GM12864 (cell line): ENCODE data around the gene ZNF836.

ENCODE experiments used
- DNase-seq: peaks from one replicate; pipeline ENCODE4 v3.0.0-alpha.2; 2011; ENCODE audit warnings: low read depth
- H3K4me3 ChIP-seq: 2 replicates; pipeline ENCODE4 v1.5.1; 2011; ENCODE audit warnings: mild to moderate bottlenecking, low read depth, low read length, control low read depth
- TF ChIP-seq, protein P1 (sequence below): IDR thresholded peaks from 2 replicates; pipeline ENCODE4 v1.5.1; 2011; ENCODE audit warnings: low read depth, mild to moderate bottlenecking, moderate library complexity, low read length, control low read depth, inconsistent platforms; ENCODE audit errors: missing control alignments

Gene ZNF836

DNA sequence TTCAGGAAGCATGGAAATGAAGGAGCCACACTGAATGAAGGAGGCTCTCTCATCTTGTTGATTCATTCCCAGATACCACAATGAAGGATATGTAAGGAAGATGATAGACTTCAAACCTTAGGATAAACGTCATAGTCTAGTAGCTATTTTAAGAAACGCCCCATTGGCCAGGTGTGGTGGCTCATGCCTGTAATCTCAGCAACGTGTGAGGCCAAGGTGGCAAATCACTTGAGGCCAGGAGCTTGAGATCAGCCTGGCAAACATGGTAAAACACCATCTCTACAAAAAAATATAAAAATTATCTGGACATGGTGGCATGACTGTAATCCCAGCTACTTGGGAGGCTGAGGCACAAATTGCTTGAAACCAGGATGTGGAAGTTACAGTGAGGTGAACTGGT lies 58.8 kb downstream of the ZNF836 start:
- DNase-seq, result no peak
- H3K4me3 ChIP-seq, result no peak overlapping the region
- TF ChIP-seq, protein P1, sequence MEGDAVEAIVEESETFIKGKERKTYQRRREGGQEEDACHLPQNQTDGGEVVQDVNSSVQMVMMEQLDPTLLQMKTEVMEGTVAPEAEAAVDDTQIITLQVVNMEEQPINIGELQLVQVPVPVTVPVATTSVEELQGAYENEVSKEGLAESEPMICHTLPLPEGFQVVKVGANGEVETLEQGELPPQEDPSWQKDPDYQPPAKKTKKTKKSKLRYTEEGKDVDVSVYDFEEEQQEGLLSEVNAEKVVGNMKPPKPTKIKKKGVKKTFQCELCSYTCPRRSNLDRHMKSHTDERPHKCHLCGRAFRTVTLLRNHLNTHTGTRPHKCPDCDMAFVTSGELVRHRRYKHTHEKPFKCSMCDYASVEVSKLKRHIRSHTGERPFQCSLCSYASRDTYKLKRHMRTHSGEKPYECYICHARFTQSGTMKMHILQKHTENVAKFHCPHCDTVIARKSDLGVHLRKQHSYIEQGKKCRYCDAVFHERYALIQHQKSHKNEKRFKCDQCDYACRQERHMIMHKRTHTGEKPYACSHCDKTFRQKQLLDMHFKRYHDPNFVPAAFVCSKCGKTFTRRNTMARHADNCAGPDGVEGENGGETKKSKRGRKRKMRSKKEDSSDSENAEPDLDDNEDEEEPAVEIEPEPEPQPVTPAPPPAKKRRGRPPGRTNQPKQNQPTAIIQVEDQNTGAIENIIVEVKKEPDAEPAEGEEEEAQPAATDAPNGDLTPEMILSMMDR, result no peak

DNA sequence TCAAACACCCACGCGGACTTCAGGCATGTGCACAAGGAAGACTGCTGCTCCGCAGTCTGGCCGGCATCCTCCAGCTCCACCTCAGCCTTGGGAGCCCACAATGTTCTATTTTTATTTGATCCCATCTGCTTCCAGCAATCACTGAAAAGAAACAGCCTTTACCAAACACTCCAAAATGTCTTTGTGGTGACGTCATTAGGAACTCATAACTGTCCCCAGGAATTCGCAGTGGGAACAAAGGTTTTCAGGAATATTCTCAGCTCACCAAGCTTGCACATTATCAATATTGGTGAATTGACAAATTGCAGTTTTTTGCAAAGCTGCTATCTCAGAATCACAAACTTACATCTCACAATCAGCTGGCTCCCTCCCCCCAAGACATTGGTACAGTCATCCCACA lies 60.6 kb downstream of the ZNF836 start:
- no peak for DNase-seq
- H3K4me3 ChIP-seq, result no peak overlapping the region
- TF ChIP-seq, protein P1, result no peak
